Frontal cortex (tissue), 4 donors: Measurements from ENCODE around the gene FLNC. TPM values are rescaled to one million over a fixed set of nuclear protein-coding genes. Genes with fewer than 3 reads are reported as not detected.

Experiments used
- DNase-seq, 2 donors: peaks; one replicate each; pipeline ENCODE4 v3.0.0; 2012; ENCODE audit warnings: low spot score in 2 of 2
- FAIRE-seq: peaks from 2 replicates; lab custom pipeline; 2012; peaks lifted over from hg19 to GRCh38; lab: Jason Lieb, UNC
- total RNA-seq: library from RNA; depleted of rRNA; stranded (reverse); fragments of >200 nt; gene quantifications from one replicate; pipeline ENCODE4 v1.2.3, GENCODE V29; 2014
- donor health status: control.
- donor health status: control.
- donor health status: control.

FLNC gene, protein sequence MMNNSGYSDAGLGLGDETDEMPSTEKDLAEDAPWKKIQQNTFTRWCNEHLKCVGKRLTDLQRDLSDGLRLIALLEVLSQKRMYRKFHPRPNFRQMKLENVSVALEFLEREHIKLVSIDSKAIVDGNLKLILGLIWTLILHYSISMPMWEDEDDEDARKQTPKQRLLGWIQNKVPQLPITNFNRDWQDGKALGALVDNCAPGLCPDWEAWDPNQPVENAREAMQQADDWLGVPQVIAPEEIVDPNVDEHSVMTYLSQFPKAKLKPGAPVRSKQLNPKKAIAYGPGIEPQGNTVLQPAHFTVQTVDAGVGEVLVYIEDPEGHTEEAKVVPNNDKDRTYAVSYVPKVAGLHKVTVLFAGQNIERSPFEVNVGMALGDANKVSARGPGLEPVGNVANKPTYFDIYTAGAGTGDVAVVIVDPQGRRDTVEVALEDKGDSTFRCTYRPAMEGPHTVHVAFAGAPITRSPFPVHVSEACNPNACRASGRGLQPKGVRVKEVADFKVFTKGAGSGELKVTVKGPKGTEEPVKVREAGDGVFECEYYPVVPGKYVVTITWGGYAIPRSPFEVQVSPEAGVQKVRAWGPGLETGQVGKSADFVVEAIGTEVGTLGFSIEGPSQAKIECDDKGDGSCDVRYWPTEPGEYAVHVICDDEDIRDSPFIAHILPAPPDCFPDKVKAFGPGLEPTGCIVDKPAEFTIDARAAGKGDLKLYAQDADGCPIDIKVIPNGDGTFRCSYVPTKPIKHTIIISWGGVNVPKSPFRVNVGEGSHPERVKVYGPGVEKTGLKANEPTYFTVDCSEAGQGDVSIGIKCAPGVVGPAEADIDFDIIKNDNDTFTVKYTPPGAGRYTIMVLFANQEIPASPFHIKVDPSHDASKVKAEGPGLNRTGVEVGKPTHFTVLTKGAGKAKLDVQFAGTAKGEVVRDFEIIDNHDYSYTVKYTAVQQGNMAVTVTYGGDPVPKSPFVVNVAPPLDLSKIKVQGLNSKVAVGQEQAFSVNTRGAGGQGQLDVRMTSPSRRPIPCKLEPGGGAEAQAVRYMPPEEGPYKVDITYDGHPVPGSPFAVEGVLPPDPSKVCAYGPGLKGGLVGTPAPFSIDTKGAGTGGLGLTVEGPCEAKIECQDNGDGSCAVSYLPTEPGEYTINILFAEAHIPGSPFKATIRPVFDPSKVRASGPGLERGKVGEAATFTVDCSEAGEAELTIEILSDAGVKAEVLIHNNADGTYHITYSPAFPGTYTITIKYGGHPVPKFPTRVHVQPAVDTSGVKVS (N-terminal part only)
- total RNA-seq: 2.4 TPM

- no peak for FAIRE-seq
- DNase-seq: peak in 1 of 2 donors; percentile 48
Observed at GRCh38 chr7:128830231-128831177, at the start of gene FLNC. FLNC (plus strand) TSS chr7:128830406; CDS start chr7:128830638, 232 bp downstream.

- FAIRE-seq: no peak
Observed at GRCh38 chr7:128781126-128781525, 49.1 kb upstream of the FLNC start.

DNA sequence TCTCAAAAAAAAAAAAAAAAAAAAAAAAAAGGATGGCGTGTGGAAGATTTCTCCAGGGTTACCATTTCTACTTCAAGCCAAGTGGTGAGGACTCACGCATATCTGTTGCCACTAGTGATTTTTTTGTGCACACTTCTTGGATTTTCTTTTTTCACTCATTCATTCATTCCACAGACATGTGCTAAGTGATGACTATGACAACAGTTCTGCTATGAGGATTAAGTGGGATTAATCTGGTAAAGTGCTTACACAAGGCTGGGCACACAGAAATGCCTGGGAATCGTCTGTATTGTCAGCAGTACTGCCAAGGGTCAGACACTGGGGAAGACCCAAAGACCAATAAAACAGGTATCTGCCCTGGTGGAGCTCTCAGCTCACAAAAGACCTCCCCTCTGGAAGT is 48.4 kb upstream of the FLNC start:
- FAIRE-seq (no peak), DNase-seq (no peak)

More at GRCh38 chr7:128781126-128781525, 49.1 kb upstream of the FLNC start:
- no peak for DNase-seq

GRCh38 chr7:128783143-128783861 is 46.9 kb upstream of the FLNC start:
- DNase-seq (no peak), FAIRE-seq (no peak)

GRCh38 chr7:128785738-128786137 is 44.5 kb upstream of the FLNC start:
- DNase-seq (no peak), FAIRE-seq (no peak)

DNA sequence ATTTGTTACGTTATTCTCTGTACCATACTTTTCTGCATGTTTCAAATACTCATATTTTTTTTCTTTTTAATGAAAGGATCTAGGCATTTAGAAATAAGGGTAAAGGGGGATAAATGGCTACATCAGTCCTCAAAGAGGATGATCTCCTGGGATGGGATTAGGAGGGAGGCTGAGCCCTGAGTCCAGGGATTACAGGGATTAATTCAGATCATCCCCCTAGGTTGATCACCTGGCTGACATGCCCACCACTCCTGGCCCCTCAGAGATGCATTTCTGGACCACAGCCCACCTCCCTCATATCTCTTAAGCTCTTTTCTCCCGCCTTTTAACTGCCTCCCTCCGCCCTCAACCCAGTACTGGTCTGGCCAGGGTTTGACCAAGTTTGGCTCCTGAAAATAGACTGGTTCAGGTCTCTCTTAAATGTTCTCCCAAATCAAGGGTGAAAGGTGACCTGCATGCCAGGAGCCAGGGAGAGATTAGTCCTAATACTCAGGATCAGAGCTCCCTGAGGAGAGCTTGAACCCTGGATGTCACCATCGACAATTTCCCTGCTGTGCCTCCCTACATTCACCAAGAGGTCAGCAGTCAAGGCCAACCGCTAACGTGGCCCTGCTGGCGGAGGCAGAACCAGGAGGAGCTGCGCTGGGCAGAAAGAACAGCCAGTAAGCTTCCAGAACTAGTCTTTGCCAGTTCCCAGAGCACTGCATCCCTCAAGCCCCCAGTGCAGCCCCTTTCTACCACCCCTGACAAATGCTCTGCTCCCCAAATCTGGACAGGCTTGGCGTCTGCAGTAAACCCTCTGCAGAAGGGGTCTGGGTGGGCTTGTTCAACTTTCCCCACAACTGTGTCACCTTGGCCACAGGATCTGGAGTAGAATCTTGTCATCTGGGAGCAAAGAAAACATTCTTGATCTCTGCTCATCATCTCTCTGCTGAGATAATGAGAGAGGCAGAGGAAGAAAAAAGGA is 41.5 kb upstream of the FLNC start:
- FAIRE-seq: no peak
- no peak for DNase-seq

- DNase-seq: no peak
- FAIRE-seq: no peak
Observed at GRCh38 chr7:128790315-128791041, 39.7 kb upstream of the FLNC start.

- FAIRE-seq (no peak), DNase-seq (peak; percentile 82)
Observed at GRCh38 chr7:128791121-128791971, 38.9 kb upstream of the FLNC start, which contains the start of gene CCDC136. CCDC136 (plus strand) TSS chr7:128791968; CDS start chr7:128792412, 444 bp downstream.

DNA sequence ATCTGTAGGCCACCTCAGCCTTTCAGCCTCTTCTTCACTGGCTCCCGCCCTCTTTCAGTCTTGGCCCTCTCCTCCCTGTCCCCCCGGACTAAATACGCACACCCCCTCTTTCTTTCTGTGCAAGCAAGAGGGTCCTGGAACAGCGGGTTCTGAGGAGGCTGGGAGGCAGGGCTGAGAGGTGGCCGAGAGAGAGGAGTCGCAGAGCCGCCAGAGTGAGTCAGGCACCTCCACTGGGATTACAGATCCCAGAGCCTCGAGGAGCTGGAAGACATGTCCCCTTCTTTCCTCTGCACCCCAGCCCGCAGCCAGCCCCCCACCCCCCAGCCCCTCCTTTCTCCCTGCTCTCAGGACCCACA is 38.3 kb upstream of the FLNC start:
- FAIRE-seq: no peak
- DNase-seq: peak in 1 of 2 donors; percentile 49

- DNase-seq (no peak), FAIRE-seq (no peak)
Observed at GRCh38 chr7:128792471-128793180, 37.6 kb upstream of the FLNC start.

- DNase-seq (no peak), FAIRE-seq (no peak)
Observed at GRCh38 chr7:128793181-128793547, 37.0 kb upstream of the FLNC start.

- no peak for DNase-seq
- FAIRE-seq: no peak
Observed at GRCh38 chr7:128794020-128794419, 36.2 kb upstream of the FLNC start.

- no peak for FAIRE-seq
- no peak for DNase-seq
Observed at GRCh38 chr7:128794436-128794835, 35.8 kb upstream of the FLNC start.

DNA sequence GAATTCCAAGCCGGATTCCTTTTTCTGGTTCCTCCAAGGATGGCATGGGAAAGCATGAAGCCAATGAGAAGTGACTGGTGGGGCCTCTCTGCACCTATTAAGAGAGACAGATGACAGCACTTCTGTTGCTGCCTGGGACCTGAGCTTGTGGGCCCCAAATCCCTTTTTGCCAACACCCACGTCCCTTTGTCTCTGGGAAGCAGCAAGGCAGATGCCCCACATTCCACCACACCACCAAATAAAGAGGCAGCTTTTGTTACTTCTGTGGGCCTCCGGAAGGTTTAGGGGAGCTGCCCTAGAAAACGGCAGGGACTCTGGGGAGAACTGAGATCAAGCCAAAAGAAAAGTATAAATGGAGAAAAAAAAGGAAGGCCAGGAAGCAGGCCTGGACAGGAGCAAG is 35.1 kb upstream of the FLNC start:
- no peak for DNase-seq
- FAIRE-seq: no peak

- FAIRE-seq (no peak), DNase-seq (no peak)
Observed at GRCh38 chr7:128796327-128796726, 33.9 kb upstream of the FLNC start.
